NCI-H226 (cell line): ENCODE measurements around the gene GSTM5.
"Not testable (repeated sequence)": the region's sequence is repeated elsewhere in the genome, so short reads cannot be mapped to it uniquely, and the experiment has no call there.

Source experiments
- DNase-seq: peaks from one replicate; pipeline ENCODE4 v3.0.0-alpha.2; 2015

The GSTM5 gene

GRCh38 chr1:109711593-109712320, at the start of gene GSTM5:
TSS of gene GSTM5 (plus strand) at chr1:109712251. CDS start at chr1:109712313, 62 bp downstream.
- DNase-seq, result not testable (repeated sequence)

- DNase-seq, result no peak
Measured at GRCh38 chr1:109664671-109665070, 47.4 kb upstream of the GSTM5 start.

- no peak for DNase-seq
Measured at GRCh38 chr1:109667452-109668122, 44.5 kb upstream of the GSTM5 start, which contains the start of gene GSTM2. TSS of gene GSTM2 (plus strand) at chr1:109668057. CDS start at chr1:109668116, 59 bp downstream.

GRCh38 chr1:109668123-109668775, 43.8 kb upstream of the GSTM5 start:
- no peak for DNase-seq

- DNase-seq, result no peak
Measured at GRCh38 chr1:109669246-109669948, 42.7 kb upstream of the GSTM5 start.

- not testable (repeated sequence) for DNase-seq
Measured at GRCh38 chr1:109669949-109670302, 42.1 kb upstream of the GSTM5 start.

GRCh38 chr1:109671067-109671466, 41.0 kb upstream of the GSTM5 start:
- no peak for DNase-seq

- not testable (repeated sequence) for DNase-seq
Measured at GRCh38 chr1:109673861-109674260, 38.2 kb upstream of the GSTM5 start.

- DNase-seq, result not testable (repeated sequence)
Measured at GRCh38 chr1:109676683-109677381, 35.2 kb upstream of the GSTM5 start.

GRCh38 chr1:109677459-109677858, 34.6 kb upstream of the GSTM5 start:
- no peak for DNase-seq

GRCh38 chr1:109678637-109679036, 33.4 kb upstream of the GSTM5 start:
- DNase-seq, result not testable (repeated sequence)

GRCh38 chr1:109684777-109685176, 27.3 kb upstream of the GSTM5 start:
- DNase-seq, result not testable (repeated sequence)

- not testable (repeated sequence) for DNase-seq
Measured at GRCh38 chr1:109685399-109685798, 26.7 kb upstream of the GSTM5 start.

GRCh38 chr1:109685890-109686289, 26.2 kb upstream of the GSTM5 start:
- not testable (repeated sequence) for DNase-seq

GRCh38 chr1:109687109-109687508, 24.9 kb upstream of the GSTM5 start:
- DNase-seq, result not testable (repeated sequence)

GRCh38 chr1:109687641-109688499, 24.2 kb upstream of the GSTM5 start, which contains the start of gene GSTM1:
TSS of gene GSTM1 (plus strand) at chr1:109687817. CDS start at chr1:109687874, 57 bp downstream.
- no peak for DNase-seq

- no peak for DNase-seq
Measured at GRCh38 chr1:109689844-109690405, 22.1 kb upstream of the GSTM5 start.

GRCh38 chr1:109691759-109692158, 20.3 kb upstream of the GSTM5 start:
- DNase-seq, result no peak

GRCh38 chr1:109694400-109694799, 17.7 kb upstream of the GSTM5 start:
- DNase-seq, result not testable (repeated sequence)

- not testable (repeated sequence) for DNase-seq
Measured at GRCh38 chr1:109695138-109695537, 16.9 kb upstream of the GSTM5 start.

GRCh38 chr1:109697066-109697465, 15.0 kb upstream of the GSTM5 start:
- DNase-seq, result no peak
